ENCODE data around the gene PDLIM5.

DNA sequence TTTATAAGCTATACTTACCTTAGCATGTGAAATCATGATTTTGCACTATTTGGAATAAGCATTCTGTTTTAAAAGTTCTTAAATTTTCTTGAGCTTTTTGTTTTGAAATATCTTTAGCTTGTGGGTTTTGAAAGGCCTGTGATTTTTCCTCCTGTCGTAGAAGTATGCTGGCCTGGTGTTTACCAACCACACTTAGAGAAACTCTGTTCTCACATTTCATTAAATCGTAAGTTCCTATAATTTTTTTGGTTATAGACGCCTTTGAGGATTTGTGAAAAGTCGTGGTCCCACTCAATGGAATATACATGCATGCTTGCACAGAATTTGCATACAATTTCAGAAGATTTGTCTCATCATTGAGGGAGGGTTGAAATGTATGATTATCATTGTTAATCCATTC is 63.6 kb downstream of the PDLIM5 start:
- TF ChIP-seq CREB1 (IDR thresholded peaks at IDR 0.05; ENCODE audit: low read depth) (no peak), TCF12 (IDR thresholded peaks at IDR 0.05; ENCODE audit: low read depth) (no peak), NFIC (IDR thresholded peaks at IDR 0.05) (no peak), YY1 (IDR thresholded peaks at IDR 0.05; ENCODE audit: low read depth) (no peak), TEAD4 (IDR thresholded peaks at IDR 0.05) (no peak), TAF1 (IDR thresholded peaks at IDR 0.05; ENCODE audit: low read depth) (no peak), EP300 (IDR thresholded peaks at IDR 0.05; ENCODE audit: borderline replicate concordance) (no peak), FOXM1 (IDR thresholded peaks at IDR 0.05; ENCODE audit: borderline replicate concordance, low read depth) (no peak), RAD21 (IDR thresholded peaks at IDR 0.05; ENCODE audit: low read depth) (no peak), ZBTB7A (IDR thresholded peaks at IDR 0.05; ENCODE audit: low read depth) (no peak)
- TF ChIP-seq, protein P1, sequence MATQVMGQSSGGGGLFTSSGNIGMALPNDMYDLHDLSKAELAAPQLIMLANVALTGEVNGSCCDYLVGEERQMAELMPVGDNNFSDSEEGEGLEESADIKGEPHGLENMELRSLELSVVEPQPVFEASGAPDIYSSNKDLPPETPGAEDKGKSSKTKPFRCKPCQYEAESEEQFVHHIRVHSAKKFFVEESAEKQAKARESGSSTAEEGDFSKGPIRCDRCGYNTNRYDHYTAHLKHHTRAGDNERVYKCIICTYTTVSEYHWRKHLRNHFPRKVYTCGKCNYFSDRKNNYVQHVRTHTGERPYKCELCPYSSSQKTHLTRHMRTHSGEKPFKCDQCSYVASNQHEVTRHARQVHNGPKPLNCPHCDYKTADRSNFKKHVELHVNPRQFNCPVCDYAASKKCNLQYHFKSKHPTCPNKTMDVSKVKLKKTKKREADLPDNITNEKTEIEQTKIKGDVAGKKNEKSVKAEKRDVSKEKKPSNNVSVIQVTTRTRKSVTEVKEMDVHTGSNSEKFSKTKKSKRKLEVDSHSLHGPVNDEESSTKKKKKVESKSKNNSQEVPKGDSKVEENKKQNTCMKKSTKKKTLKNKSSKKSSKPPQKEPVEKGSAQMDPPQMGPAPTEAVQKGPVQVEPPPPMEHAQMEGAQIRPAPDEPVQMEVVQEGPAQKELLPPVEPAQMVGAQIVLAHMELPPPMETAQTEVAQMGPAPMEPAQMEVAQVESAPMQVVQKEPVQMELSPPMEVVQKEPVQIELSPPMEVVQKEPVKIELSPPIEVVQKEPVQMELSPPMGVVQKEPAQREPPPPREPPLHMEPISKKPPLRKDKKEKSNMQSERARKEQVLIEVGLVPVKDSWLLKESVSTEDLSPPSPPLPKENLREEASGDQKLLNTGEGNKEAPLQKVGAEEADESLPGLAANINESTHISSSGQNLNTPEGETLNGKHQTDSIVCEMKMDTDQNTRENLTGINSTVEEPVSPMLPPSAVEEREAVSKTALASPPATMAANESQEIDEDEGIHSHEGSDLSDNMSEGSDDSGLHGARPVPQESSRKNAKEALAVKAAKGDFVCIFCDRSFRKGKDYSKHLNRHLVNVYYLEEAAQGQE (IDR thresholded peaks at IDR 0.05; ENCODE audit: low read depth) = no peak
- TF ChIP-seq, protein P2, sequence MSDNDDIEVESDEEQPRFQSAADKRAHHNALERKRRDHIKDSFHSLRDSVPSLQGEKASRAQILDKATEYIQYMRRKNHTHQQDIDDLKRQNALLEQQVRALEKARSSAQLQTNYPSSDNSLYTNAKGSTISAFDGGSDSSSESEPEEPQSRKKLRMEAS (IDR thresholded peaks at IDR 0.05) = no peak
